B cell (primary cell): Measurements from ENCODE around the gene SSC4D.
"Not testable (repeated sequence)": the region's sequence is repeated elsewhere in the genome, so short reads cannot be mapped to it uniquely, and the experiment has no call there.

ENCODE experiments used
- CTCF ChIP-seq: fragments of 200-600 bp; IDR thresholded peaks from one replicate; pipeline ENCODE4 v1.8.0; 2022; ENCODE audit warnings: antibody characterized with exemption, mild to moderate bottlenecking
- EZH2 ChIP-seq: IDR thresholded peaks from 2 replicates; pipeline ENCODE4 v1.6.1; 2012; ENCODE audit warnings: borderline replicate concordance, low read depth, mild to moderate bottlenecking, moderate library complexity, low read length; ENCODE audit not compliant: insufficient read depth, poor library complexity, severe bottlenecking

- TF ChIP-seq CTCF, EZH2: not testable (repeated sequence)
Measured at GRCh38 chr7:76363754-76364153, 45.7 kb downstream of the SSC4D start.
